ENCODE measurements around the gene GIPC2.
"Not testable (repeated sequence)": the region's sequence is repeated elsewhere in the genome, so short reads cannot be mapped to it uniquely, and the experiment has no call there.

The GIPC2 gene

DNA sequence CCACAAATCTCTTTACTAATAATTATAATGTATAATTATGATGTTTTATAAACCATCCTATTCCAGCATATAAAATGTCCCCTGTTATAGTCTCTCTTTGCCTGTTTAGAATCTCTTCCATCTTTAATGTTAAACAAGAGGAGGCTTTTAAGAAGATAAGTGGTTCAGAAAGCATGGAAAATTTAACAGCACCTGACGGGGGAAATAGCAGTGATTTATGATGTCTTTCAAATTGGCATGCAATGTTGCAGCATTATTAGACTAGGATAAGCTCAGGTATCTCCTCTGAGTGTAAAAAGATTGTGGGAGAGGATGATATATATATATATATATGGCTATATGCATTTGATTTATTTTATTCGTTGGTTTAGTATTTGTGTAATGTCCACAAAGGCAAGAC is 24.4 kb downstream of the GIPC2 start:
- no peak for FAIRE-seq

- FAIRE-seq, result no peak
Observed at GRCh38 chr1:78070758-78071157, 25.0 kb downstream of the GIPC2 start.

DNA sequence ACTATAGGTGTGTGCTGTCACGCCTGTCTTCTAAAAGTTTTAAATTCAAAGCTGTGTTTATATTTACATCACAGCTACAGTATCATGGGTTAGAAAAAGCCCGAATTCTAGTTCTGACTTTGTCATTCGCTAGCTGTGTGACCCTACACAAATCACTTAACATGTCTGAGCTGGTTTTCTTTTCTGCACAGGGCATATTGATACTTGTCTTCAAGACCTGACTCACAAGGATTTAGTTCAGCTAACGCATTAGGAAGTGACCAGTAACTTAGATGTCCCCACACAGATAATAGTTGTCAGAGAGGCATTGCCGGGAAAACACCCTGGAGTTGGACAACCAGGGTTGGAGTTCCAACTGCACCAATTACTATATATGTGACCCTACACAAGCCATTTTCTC is 25.9 kb downstream of the GIPC2 start:
- no peak for FAIRE-seq

DNA sequence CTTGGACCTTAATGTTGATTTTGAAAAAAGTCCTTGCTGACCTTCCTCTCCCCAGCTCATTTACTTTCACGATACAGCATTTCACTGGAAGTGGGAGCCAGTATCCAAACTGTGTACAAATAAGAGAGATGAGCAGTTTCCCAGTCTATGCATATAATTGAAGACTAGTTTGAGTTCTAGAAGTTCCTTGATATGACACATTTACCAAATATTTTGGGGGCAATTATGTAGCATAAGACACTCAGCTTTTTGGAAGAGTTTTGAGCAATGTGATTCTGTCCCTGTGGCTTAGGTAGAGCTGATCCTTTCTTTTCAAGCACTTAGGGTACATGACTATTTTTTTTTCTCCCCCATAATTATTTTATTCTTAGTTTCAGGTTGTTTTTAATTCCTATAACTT is 26.4 kb downstream of the GIPC2 start:
- FAIRE-seq, result no peak

DNA sequence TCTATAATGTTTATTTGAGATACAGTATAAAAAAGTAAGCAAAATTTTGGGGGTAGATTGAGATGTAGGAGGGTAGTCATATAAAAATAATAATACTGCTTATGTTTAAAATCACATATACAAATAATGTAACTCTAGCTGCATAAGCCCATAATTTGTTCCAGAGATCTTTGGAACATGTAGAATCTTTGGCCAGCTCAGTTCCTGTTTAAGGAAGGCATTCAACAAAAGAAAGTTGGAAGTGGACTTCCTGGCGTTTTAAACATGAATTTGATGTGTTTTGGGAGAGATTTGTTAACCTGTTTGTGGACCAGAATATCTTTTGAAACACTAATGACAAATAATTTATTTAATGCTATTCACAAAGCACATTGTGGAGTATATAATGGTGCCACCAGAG is 27.7 kb downstream of the GIPC2 start:
- no peak for FAIRE-seq

DNA sequence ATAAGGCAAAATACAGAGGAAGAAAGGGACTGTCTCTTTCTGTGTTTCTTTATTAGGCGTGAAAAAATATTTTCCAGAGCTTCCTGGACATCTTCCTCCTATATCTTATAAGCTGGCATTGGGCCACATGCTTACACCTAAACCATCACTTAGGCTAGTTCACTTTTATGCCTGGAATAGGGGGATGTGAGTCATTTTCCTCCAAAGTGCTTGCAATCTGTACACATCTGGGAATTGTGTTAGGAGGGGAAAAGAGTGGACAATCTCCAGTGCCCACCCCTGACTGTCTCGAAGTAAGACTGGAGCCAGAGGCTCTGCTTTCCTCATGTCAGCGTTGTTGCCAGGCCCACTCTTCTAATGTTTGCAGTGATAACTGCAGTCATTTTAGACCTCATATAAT is 29.9 kb downstream of the GIPC2 start:
- no peak for FAIRE-seq

DNA sequence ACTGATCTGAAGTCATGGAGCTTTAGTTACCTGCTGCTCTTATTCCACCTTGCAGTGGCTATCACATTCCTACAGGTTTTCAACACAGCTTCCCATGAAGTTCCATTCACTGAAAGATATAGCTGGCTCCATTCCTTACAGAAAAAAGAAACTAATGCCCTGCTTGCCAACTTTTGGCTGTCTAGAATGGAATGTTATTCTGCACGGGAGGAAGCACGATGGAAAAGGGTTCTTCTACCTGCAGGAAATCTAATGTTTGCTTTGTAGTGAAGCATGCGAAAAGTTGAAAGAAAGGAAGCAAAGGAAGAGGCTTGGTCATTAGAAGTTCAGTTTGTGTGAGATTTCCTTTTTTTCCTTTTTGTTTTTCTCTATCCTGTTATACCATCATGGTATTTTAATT is 32.6 kb downstream of the GIPC2 start:
- FAIRE-seq, result no peak

DNA sequence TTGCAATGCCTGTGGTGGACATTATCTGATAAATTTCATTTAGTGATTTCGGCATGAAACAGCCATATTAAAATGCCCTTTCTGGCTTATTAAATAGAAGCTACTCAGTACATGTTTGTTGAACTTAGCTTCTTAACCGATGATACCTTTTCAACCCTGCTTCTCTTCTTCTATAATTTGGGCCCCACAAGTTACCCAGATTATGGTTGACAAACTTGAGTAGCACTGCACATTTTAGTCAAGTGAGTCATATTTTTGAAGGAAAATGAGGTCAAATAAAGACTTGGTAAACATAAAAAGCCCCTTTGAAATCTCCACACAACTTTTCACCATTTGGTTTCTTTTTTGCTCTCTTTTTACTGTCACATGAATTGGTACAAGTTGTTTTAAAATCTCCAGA is 33.8 kb downstream of the GIPC2 start:
- FAIRE-seq, result no peak

DNA sequence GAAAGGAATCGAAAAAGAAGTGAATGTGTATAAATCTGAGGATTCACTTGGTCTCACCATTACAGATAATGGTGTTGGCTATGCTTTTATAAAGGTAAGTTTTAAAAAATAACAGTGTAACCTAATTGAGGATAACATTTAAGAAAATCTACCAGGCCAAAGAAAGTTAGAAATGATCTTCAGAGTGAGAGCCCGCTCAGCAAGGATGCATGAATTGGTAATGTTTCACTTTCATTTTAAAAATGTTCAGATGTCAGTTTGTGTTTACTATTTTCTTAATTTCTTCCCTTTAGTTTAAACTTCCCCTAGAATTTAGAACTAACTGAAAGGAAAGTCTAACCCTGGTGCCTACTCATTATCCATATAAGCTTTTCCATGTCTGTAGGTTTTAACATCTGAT is 35.0 kb downstream of the GIPC2 start:
- FAIRE-seq, result no peak

GRCh38 chr1:78081980-78082860 is 36.5 kb downstream of the GIPC2 start:
- no peak for FAIRE-seq

DNA sequence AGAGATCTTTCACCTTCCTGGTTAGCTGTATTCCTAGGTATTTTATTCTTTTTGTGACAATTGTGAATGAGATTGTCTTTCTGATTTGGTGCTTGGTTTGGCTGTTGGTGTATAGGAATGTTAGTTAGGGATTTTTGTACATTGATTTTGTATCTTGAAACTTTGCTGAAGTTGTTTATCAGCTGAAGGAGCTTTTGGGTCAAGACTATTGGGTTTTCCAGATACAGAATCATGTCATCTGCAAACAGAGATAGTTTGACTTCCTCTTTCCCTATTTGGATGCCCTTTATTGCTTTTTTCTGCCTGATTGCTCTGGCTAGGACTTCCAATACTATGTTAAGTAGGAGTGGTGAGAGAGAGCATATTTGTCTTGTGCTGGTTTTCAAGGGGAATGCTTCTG is 38.9 kb downstream of the GIPC2 start:
- not testable (repeated sequence) for FAIRE-seq

GRCh38 chr1:78086697-78087096 is 40.9 kb downstream of the GIPC2 start:
- no peak for FAIRE-seq

- no peak for FAIRE-seq
Observed at GRCh38 chr1:78088015-78088414, 42.2 kb downstream of the GIPC2 start.

DNA sequence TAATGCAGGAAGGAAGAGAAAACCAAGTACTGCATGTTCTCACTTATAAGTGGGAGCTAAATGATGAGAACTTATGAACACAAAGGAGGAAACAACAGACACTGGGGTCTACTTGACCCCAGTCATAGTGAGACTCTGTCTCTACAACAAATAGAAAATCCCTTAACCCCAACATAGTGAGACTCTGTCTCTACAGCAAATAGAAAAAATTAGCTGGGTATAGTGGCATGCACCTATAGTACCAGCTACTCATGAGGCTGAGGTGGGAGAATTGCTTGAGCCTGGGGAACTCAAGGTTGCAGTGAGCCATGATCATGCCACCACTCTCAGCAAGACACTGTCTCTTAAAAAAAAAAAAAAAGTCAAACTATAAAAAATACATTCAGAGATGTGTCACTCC is 42.7 kb downstream of the GIPC2 start:
- FAIRE-seq, result no peak

GRCh38 chr1:78089010-78089409 is 43.2 kb downstream of the GIPC2 start:
- no peak for FAIRE-seq

DNA sequence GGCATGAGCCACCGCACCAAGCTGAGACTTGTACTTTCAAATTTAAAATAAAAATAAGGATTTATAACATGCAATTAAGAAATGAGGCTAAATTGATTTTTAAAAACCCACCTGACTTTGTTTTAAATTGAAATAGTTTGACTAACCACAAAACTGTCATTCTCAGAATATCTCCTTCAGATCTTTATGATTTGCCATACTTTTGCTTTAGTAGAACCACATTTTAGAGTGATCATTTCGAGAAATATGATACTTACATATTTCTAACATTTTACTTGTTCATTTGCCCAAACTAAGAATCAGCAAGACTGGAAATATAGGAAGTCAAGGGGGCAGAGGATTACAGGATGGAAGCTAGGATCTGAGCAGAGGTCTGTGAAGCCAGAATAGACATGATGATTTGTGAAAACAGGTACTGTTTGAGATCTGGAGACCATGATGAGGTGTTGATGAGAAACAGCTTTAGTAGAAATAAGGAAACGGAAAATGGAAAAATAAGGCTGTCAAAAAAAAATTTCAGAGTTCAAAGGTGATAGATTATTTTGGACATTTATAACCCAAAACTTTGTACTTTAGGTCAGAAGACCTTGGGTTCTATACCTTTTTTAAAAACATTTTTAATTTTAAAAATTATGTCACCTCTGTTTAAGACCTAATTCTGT is 44.8 kb downstream of the GIPC2 start:
- FAIRE-seq, result no peak

- no peak for FAIRE-seq
Observed at GRCh38 chr1:78091215-78091813, 45.5 kb downstream of the GIPC2 start.

GRCh38 chr1:78091886-78092285 is 46.1 kb downstream of the GIPC2 start:
- no peak for FAIRE-seq

DNA sequence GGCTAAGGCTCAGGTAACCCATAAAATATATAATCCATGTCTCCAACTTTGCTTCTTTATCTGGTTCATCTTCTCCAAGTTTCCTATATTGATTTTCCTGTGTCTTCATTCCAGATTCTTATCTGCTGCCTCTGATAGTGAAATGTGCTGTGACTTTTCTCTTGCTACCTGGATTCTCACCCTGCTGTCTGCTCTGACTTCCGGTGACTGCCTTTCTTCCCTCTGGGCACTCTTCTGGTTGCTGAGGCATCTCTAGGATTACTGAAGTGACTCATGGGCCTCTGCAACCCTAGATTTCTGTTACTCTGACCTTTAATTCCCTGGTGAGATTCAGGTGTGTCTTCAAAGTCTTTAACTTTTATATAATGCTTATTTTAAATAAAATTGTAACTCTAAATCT is 46.9 kb downstream of the GIPC2 start:
- FAIRE-seq, result no peak

GRCh38 chr1:78093560-78093959 is 47.8 kb downstream of the GIPC2 start:
- FAIRE-seq, result no peak

DNA sequence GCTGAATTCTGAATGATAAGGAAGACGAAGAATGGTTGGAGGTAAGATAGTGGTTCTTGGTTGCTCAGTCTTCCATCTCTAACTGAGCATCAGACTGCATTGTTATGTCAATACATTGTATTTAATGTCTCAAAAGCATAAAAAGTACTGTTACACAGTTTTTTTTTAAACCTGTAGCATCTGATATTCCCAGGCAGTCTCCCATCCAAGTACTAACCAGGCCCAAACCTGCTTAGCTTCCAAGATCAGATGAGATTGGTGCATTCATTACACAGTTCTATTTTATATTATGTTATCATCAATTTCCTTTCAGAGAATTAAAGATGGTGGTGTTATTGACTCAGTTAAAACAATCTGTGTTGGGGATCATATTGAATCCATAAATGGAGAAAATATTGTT is 48.9 kb downstream of the GIPC2 start:
- FAIRE-seq, result no peak

DNA sequence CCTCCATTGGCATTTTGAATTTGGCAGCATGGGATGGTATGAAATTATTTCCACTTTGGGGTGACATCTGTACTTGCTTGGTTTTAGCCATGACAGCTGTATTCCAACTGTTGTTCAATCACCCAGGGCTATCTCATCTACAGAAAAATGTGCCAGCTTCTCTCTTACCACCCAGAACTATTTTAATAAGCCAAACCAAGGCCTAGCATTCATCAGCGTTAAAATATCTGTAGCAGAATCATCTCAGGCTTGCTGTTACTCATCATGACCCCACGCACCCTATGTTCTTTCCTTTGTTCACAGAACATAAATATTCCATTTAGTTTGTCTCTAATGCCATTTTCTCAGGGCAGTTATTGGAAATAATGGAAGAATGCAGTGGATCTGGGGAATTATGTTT is 49.8 kb downstream of the GIPC2 start:
- FAIRE-seq, result no peak

DNA sequence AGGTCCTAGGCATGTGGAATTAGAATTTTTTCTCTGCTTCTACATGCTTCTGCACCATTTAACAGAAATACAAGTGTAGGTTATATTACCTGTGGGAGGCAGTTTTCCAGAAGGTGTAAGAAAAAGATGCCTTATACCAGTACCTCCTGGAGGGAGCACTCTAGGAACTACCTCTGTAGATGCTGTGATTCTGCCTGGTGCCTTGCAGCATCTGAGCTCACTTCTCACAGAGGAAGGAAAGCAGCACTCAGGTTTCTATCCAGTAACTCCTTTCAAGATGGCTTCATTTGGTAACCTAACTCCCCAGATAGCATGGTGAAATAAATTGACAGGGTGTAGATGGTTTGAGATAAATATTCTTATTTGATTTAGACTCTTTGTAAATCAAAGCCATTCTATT is 50.3 kb downstream of the GIPC2 start:
- FAIRE-seq, result no peak

- FAIRE-seq, result no peak
Observed at GRCh38 chr1:78096976-78097375, 51.2 kb downstream of the GIPC2 start.
